ENCODE data around the gene CADPS2. TPM values are rescaled to one million over a fixed set of nuclear protein-coding genes. Genes with fewer than 3 reads are reported as not detected.

The CADPS2 gene
- total and polyA plus RNA-seq, 2 donors (not counting 1 experiment from before 2014, with no cell fraction given) = not detected

DNA sequence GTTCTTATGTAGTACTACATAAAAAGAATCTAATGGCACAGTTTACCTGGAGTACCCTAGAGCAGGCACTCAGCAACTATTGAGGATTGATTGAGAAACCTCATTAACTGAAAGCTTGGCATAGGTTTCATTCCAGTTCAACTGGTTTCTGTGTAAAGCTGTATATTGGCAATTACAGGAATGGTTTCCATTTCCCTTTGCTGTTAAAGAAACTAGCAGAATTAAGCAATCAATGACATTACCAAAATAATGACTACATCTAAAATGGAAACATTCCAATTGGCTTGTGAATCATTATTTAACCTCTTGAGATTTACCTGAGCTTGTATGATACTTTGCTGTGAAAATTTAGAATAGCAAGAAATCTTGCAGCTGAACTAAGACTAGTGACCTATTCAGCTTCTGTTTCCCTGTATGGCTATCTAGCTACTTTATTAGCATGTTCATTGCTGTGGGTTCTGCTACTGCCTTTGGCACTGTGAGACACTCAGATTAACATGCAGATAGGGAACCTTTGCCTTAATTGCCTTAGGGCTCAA is 33.5 kb upstream of the CADPS2 start:
- H3K4me1 ChIP-seq (ENCODE audit: control insufficient read depth in 2 of 2, insufficient read depth in 2 of 2, low read length in 2 of 2) = no peaks in the 10 kb centered on the region
- Mint-ChIP-seq H3K27ac (no peak overlapping the region), H3K27me3 (no peaks in the 10 kb centered on the region), H3K4me1 (no peaks in the 10 kb centered on the region), H3K4me3 (no peak overlapping the region), H3K9me3 (ENCODE audit: insufficient read depth) (no peaks in the 10 kb centered on the region)
- H3K4me3 ChIP-seq (ENCODE audit: control extremely low read depth in 1 of 5, extremely low read depth in 1 of 5, insufficient read depth in 1 of 5, low read depth in 2 of 5, low read length in 4 of 5) = no peak overlapping the region
- no peak for DNase-seq
- H3K4me2 ChIP-seq (replicated peaks; ENCODE audit: low read depth, low read length, poor library complexity, severe bottlenecking) = no peak overlapping the region
- no peak overlapping the region for H3K27ac ChIP-seq (ENCODE audit: low read length in 2 of 2)
- no peak for ATAC-seq (ENCODE audit: low read depth)
- no peaks in the 10 kb centered on the region for H3K9me3 ChIP-seq (ENCODE audit: control extremely low read depth in 1 of 3, control insufficient read depth in 2 of 3, insufficient read depth in 1 of 3, low read length in 2 of 3)
- no peaks in the 10 kb centered on the region for H3K79me2 ChIP-seq (ENCODE audit: control insufficient read depth, insufficient read depth, low read length)
- CTCF ChIA-PET = no interaction called here
- no peak overlapping the region for H2AFZ ChIP-seq (ENCODE audit: insufficient read depth, low read depth, low read length, poor library complexity, severe bottlenecking)
- H3K36me3 ChIP-seq (replicated peaks in 1 of 2; ENCODE audit: control extremely low read depth in 1 of 2, control insufficient read depth in 1 of 2, extremely low read depth in 1 of 2, insufficient read depth in 2 of 2, low read length in 1 of 2) = no peaks in the 10 kb centered on the region
- H3K27me3 ChIP-seq (replicated peaks in 1 of 4; ENCODE audit: control extremely low read depth in 1 of 4, control insufficient read depth in 3 of 4, insufficient read depth in 4 of 4, low read length in 3 of 4) = no peaks in the 10 kb centered on the region
- H4K20me1 ChIP-seq (ENCODE audit: control insufficient read depth, insufficient read depth, low read length, poor library complexity, severe bottlenecking) = no peaks in the 10 kb centered on the region
- intact Hi-C loops (cut with micrococcal nuclease) = no loop called here
- TF ChIP-seq, protein P1, sequence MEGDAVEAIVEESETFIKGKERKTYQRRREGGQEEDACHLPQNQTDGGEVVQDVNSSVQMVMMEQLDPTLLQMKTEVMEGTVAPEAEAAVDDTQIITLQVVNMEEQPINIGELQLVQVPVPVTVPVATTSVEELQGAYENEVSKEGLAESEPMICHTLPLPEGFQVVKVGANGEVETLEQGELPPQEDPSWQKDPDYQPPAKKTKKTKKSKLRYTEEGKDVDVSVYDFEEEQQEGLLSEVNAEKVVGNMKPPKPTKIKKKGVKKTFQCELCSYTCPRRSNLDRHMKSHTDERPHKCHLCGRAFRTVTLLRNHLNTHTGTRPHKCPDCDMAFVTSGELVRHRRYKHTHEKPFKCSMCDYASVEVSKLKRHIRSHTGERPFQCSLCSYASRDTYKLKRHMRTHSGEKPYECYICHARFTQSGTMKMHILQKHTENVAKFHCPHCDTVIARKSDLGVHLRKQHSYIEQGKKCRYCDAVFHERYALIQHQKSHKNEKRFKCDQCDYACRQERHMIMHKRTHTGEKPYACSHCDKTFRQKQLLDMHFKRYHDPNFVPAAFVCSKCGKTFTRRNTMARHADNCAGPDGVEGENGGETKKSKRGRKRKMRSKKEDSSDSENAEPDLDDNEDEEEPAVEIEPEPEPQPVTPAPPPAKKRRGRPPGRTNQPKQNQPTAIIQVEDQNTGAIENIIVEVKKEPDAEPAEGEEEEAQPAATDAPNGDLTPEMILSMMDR (IDR thresholded peaks at IDR 0.05) = no peak
- no peak for TF ChIP-seq EZH2 (IDR thresholded peaks at IDR 0.05; ENCODE audit: borderline replicate concordance, insufficient read depth, low read depth, low read length, poor library complexity, severe bottlenecking)
- POLR2A ChIA-PET = no interaction called here
- no peak overlapping the region for H3K9ac ChIP-seq (ENCODE audit: low read length)

DNA sequence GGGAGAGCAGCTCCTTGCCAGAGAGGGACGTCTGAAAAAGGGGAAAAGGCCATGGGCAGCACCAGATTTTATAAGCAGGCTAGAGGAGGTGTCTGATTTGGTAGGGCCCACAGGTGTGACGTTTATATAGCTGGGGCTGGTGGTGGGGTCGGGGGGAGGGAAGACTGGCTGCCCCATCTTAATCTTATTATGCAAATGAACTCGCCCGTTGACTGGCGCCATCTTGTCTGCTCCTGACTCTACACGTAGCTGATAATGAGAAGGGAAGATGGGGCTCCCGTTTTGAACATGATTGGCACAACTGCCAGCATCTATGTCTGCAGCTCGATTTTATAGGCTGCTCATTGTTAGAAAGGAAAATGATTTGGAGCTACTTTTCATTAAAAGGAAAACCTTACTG is 28.6 kb upstream of the CADPS2 start:
- no peak for ATAC-seq (ENCODE audit: low read depth)
- intact Hi-C loops (cut with micrococcal nuclease) = no loop called here
- Histone ChIP-seq H2AFZ (ENCODE audit: insufficient read depth, low read depth, low read length, poor library complexity, severe bottlenecking) (no peak overlapping the region), H3K79me2 (ENCODE audit: control insufficient read depth, insufficient read depth, low read length) (no peaks in the 10 kb centered on the region), H3K27ac (ENCODE audit: low read length in 2 of 2) (no peak overlapping the region), H3K4me2 (replicated peaks; ENCODE audit: low read depth, low read length, poor library complexity, severe bottlenecking) (no peak overlapping the region), H3K36me3 (replicated peaks in 1 of 2; ENCODE audit: control extremely low read depth in 1 of 2, control insufficient read depth in 1 of 2, extremely low read depth in 1 of 2, insufficient read depth in 2 of 2, low read length in 1 of 2) (no peaks in the 10 kb centered on the region), H3K4me1 (ENCODE audit: control insufficient read depth in 2 of 2, insufficient read depth in 2 of 2, low read length in 2 of 2) (no peaks in the 10 kb centered on the region), H3K9me3 (ENCODE audit: control extremely low read depth in 1 of 3, control insufficient read depth in 2 of 3, insufficient read depth in 1 of 3, low read length in 2 of 3) (no peaks in the 10 kb centered on the region), H3K4me3 (ENCODE audit: control extremely low read depth in 1 of 5, extremely low read depth in 1 of 5, insufficient read depth in 1 of 5, low read depth in 2 of 5, low read length in 4 of 5) (no peak overlapping the region), H3K9ac (ENCODE audit: low read length) (no peak overlapping the region), H3K27me3 (replicated peaks in 1 of 4; ENCODE audit: control extremely low read depth in 1 of 4, control insufficient read depth in 3 of 4, insufficient read depth in 4 of 4, low read length in 3 of 4) (no peaks in the 10 kb centered on the region), H4K20me1 (ENCODE audit: control insufficient read depth, insufficient read depth, low read length, poor library complexity, severe bottlenecking) (no peaks in the 10 kb centered on the region)
- ChIA-PET POLR2A (interaction anchor here (0.7 kb wide), 1 partner anchor 201 kb away, joined by 4 read pairs; no protein-coding TSS in a partner anchor), CTCF (no interaction called here)
- Mint-ChIP-seq H3K4me1 (no peaks in the 10 kb centered on the region), H3K4me3 (no peak overlapping the region), H3K9me3 (ENCODE audit: insufficient read depth) (peaks cover 5% of the 10 kb centered on the region), H3K27ac (no peak overlapping the region), H3K27me3 (no peaks in the 10 kb centered on the region)
- TF ChIP-seq, protein P1 (IDR thresholded peaks at IDR 0.05) = no peak
- TF ChIP-seq EZH2 (IDR thresholded peaks at IDR 0.05; ENCODE audit: borderline replicate concordance, insufficient read depth, low read depth, low read length, poor library complexity, severe bottlenecking) = no peak
- 90% methylated on average over 9 of the region's 9 CpGs for WGBS (ENCODE audit: insufficient coverage)
- DNase-seq = no peak
